SK-N-DZ (cell line): Measurements from ENCODE around the gene CC2D2A.
A peak's percentile ranks its signal among the peaks of the same experiment; 100 is the strongest.

Source experiments
- DNase-seq: peaks from one replicate; pipeline ENCODE4 v3.0.0-alpha.2; 2015; ENCODE audit warnings: low spot score
- small RNA-seq, 2 experiments: library from RNA; depleted of rRNA; stranded (forward); fragments of <200 nt; gene quantifications; one replicate each; pipeline ENCODE3, GENCODE V24; 2014

The CC2D2A gene

GRCh38 chr4:15648600-15648999, 178.9 kb downstream of the CC2D2A start:
- no peak for DNase-seq

GRCh38 chr4:15649914-15650545, 180.3 kb downstream of the CC2D2A start:
- peak; percentile 63 for DNase-seq

Small RNA genes lying within 50 kb of the gene (small RNA-seq; reads per million reads assigned to genes)
- gene AC007016.1: 0 reads per million in 2 experiments
